ENCODE measurements around the gene TMEM18.

The TMEM18 gene

GRCh38 chr2:641164-641871 lies 35.9 kb downstream of the TMEM18 start:
- peaks cover 7% of the 10 kb centered on the region; the same call in 1 of the 2 replicates for H3K4me1 ChIP-seq (ENCODE audit: control insufficient read depth, insufficient read depth, low read length)
- no peak overlapping the region for H3K9ac ChIP-seq (ENCODE audit: low read length)
- peaks cover 10% of the 10 kb centered on the region; the same call in 1 of the 2 replicates for H3K9me3 ChIP-seq (ENCODE audit: control insufficient read depth, insufficient read depth, low read depth, low read length)
- H3K27me3 ChIP-seq (ENCODE audit: control insufficient read depth, insufficient read depth, low read length), result peaks cover 9% of the 10 kb centered on the region
- H3K27ac ChIP-seq (ENCODE audit: low read depth, low read length), result no peak overlapping the region
- no peak overlapping the region for H3K4me3 ChIP-seq (ENCODE audit: low read depth, low read length)
- H3K36me3 ChIP-seq (ENCODE audit: control insufficient read depth, insufficient read depth, low read length), result no peaks in the 10 kb centered on the region

- H3K27me3 ChIP-seq (ENCODE audit: control insufficient read depth, insufficient read depth, low read length), result peaks cover 13% of the 10 kb centered on the region
- no peaks in the 10 kb centered on the region for H3K36me3 ChIP-seq (ENCODE audit: control insufficient read depth, insufficient read depth, low read length)
- H3K9me3 ChIP-seq (ENCODE audit: control insufficient read depth, insufficient read depth, low read depth, low read length), result peaks cover 10% of the 10 kb centered on the region; the same call in 1 of the 2 replicates
- H3K4me1 ChIP-seq (ENCODE audit: control insufficient read depth, insufficient read depth, low read length), result peaks cover 7% of the 10 kb centered on the region; the same call in 1 of the 2 replicates
- no peak overlapping the region for H3K27ac ChIP-seq (ENCODE audit: low read depth, low read length)
- H3K4me3 ChIP-seq (ENCODE audit: low read depth, low read length), result no peak overlapping the region
- no peak overlapping the region for H3K9ac ChIP-seq (ENCODE audit: low read length)
These were observed 37.5 kb downstream of the TMEM18 start for GRCh38 chr2:639703-640102.

GRCh38 chr2:637804-638203 lies 39.4 kb downstream of the TMEM18 start:
- no peak overlapping the region for H3K4me3 ChIP-seq (ENCODE audit: low read depth, low read length)
- no peak overlapping the region for H3K9ac ChIP-seq (ENCODE audit: low read length)
- no peak overlapping the region for H3K27ac ChIP-seq (ENCODE audit: low read depth, low read length)
- H3K4me1 ChIP-seq (ENCODE audit: control insufficient read depth, insufficient read depth, low read length), result peaks cover 7% of the 10 kb centered on the region; the same call in 1 of the 2 replicates
- no peaks in the 10 kb centered on the region for H3K36me3 ChIP-seq (ENCODE audit: control insufficient read depth, insufficient read depth, low read length)
- H3K27me3 ChIP-seq (ENCODE audit: control insufficient read depth, insufficient read depth, low read length), result peaks cover 10% of the 10 kb centered on the region
- H3K9me3 ChIP-seq (ENCODE audit: control insufficient read depth, insufficient read depth, low read depth, low read length), result peaks cover 10% of the 10 kb centered on the region; the same call in 1 of the 2 replicates

- H3K9me3 ChIP-seq (ENCODE audit: control insufficient read depth, insufficient read depth, low read depth, low read length), result peaks cover 10% of the 10 kb centered on the region; the same call in 1 of the 2 replicates
- H3K27ac ChIP-seq (ENCODE audit: low read depth, low read length), result no peak overlapping the region
- H3K4me1 ChIP-seq (ENCODE audit: control insufficient read depth, insufficient read depth, low read length), result peaks cover 7% of the 10 kb centered on the region; the same call in 1 of the 2 replicates
- H3K27me3 ChIP-seq (ENCODE audit: control insufficient read depth, insufficient read depth, low read length), result peaks cover 10% of the 10 kb centered on the region
- no peak overlapping the region for H3K9ac ChIP-seq (ENCODE audit: low read length)
- H3K36me3 ChIP-seq (ENCODE audit: control insufficient read depth, insufficient read depth, low read length), result no peaks in the 10 kb centered on the region
- H3K4me3 ChIP-seq (ENCODE audit: low read depth, low read length), result no peak overlapping the region
These were observed 39.8 kb downstream of the TMEM18 start for GRCh38 chr2:637406-637776.

- no peak overlapping the region for H3K4me3 ChIP-seq (ENCODE audit: low read depth, low read length)
- no peaks in the 10 kb centered on the region for H3K36me3 ChIP-seq (ENCODE audit: control insufficient read depth, insufficient read depth, low read length)
- H3K9ac ChIP-seq (ENCODE audit: low read length), result no peak overlapping the region
- peaks cover 7% of the 10 kb centered on the region; the same call in 1 of the 2 replicates for H3K4me1 ChIP-seq (ENCODE audit: control insufficient read depth, insufficient read depth, low read length)
- H3K9me3 ChIP-seq (ENCODE audit: control insufficient read depth, insufficient read depth, low read depth, low read length), result peaks cover 10% of the 10 kb centered on the region
- H3K27ac ChIP-seq (ENCODE audit: low read depth, low read length), result no peak overlapping the region
- peaks cover 10% of the 10 kb centered on the region for H3K27me3 ChIP-seq (ENCODE audit: control insufficient read depth, insufficient read depth, low read length)
These were observed 40.4 kb downstream of the TMEM18 start for GRCh38 chr2:636641-637405.

- 0 out of 2 replicates have a peak, but pooled peaks cover under 1% of the 10 kb centered on the region for H3K4me1 ChIP-seq (ENCODE audit: control insufficient read depth, insufficient read depth, low read length)
- no peak overlapping the region for H3K27ac ChIP-seq (ENCODE audit: low read depth, low read length)
These were observed 41.3 kb downstream of the TMEM18 start for GRCh38 chr2:635687-636621.

GRCh38 chr2:634636-635388 lies 42.4 kb downstream of the TMEM18 start:
- Histone ChIP-seq H3K27me3 (ENCODE audit: control insufficient read depth, insufficient read depth, low read length) (peaks cover 10% of the 10 kb centered on the region), H3K4me1 (ENCODE audit: control insufficient read depth, insufficient read depth, low read length) (no peaks in the 10 kb centered on the region), H3K4me3 (ENCODE audit: low read depth, low read length) (no peak overlapping the region), H3K9me3 (ENCODE audit: control insufficient read depth, insufficient read depth, low read depth, low read length) (peaks cover 10% of the 10 kb centered on the region), H3K36me3 (ENCODE audit: control insufficient read depth, insufficient read depth, low read length) (no peaks in the 10 kb centered on the region), H3K27ac (ENCODE audit: low read depth, low read length) (no peak overlapping the region), H3K9ac (ENCODE audit: low read length) (no peak overlapping the region)

More at GRCh38 chr2:635687-636621, 41.3 kb downstream of the TMEM18 start:
- Histone ChIP-seq H3K9me3 (ENCODE audit: control insufficient read depth, insufficient read depth, low read depth, low read length) (peaks cover 10% of the 10 kb centered on the region), H3K9ac (ENCODE audit: low read length) (no peak overlapping the region), H3K27me3 (ENCODE audit: control insufficient read depth, insufficient read depth, low read length) (peaks cover 10% of the 10 kb centered on the region), H3K4me3 (ENCODE audit: low read depth, low read length) (no peak overlapping the region), H3K36me3 (ENCODE audit: control insufficient read depth, insufficient read depth, low read length) (no peaks in the 10 kb centered on the region)

- no peak overlapping the region for H3K27ac ChIP-seq (ENCODE audit: low read depth, low read length)
- no peaks in the 10 kb centered on the region for H3K36me3 ChIP-seq (ENCODE audit: control insufficient read depth, insufficient read depth, low read length)
- H3K27me3 ChIP-seq (ENCODE audit: control insufficient read depth, insufficient read depth, low read length), result peaks cover 10% of the 10 kb centered on the region
These were observed 43.2 kb downstream of the TMEM18 start for GRCh38 chr2:634041-634440.

GRCh38 chr2:633371-633770 lies 43.8 kb downstream of the TMEM18 start:
- H3K9ac ChIP-seq (ENCODE audit: low read length), result no peak overlapping the region
- no peak overlapping the region for H3K4me3 ChIP-seq (ENCODE audit: low read depth, low read length)
- no peaks in the 10 kb centered on the region for H3K36me3 ChIP-seq (ENCODE audit: control insufficient read depth, insufficient read depth, low read length)
- peaks cover 10% of the 10 kb centered on the region for H3K27me3 ChIP-seq (ENCODE audit: control insufficient read depth, insufficient read depth, low read length)
- no peak overlapping the region for H3K27ac ChIP-seq (ENCODE audit: low read depth, low read length)
- H3K9me3 ChIP-seq (ENCODE audit: control insufficient read depth, insufficient read depth, low read depth, low read length), result peaks cover 6% of the 10 kb centered on the region
- no peaks in the 10 kb centered on the region for H3K4me1 ChIP-seq (ENCODE audit: control insufficient read depth, insufficient read depth, low read length)

More at GRCh38 chr2:634041-634440, 43.2 kb downstream of the TMEM18 start:
- Histone ChIP-seq H3K4me1 (ENCODE audit: control insufficient read depth, insufficient read depth, low read length) (no peaks in the 10 kb centered on the region), H3K4me3 (ENCODE audit: low read depth, low read length) (no peak overlapping the region), H3K9me3 (ENCODE audit: control insufficient read depth, insufficient read depth, low read depth, low read length) (peaks cover 8% of the 10 kb centered on the region), H3K9ac (ENCODE audit: low read length) (no peak overlapping the region)

GRCh38 chr2:632471-632870 lies 44.7 kb downstream of the TMEM18 start:
- H3K36me3 ChIP-seq (ENCODE audit: control insufficient read depth, insufficient read depth, low read length), result no peaks in the 10 kb centered on the region
- H3K9ac ChIP-seq (ENCODE audit: low read length), result no peak overlapping the region
- H3K4me1 ChIP-seq (ENCODE audit: control insufficient read depth, insufficient read depth, low read length), result no peaks in the 10 kb centered on the region
- H3K4me3 ChIP-seq (ENCODE audit: low read depth, low read length), result no peak overlapping the region
- H3K27ac ChIP-seq (ENCODE audit: low read depth, low read length), result no peak overlapping the region
- peaks cover 10% of the 10 kb centered on the region for H3K27me3 ChIP-seq (ENCODE audit: control insufficient read depth, insufficient read depth, low read length)
- peaks cover 6% of the 10 kb centered on the region for H3K9me3 ChIP-seq (ENCODE audit: control insufficient read depth, insufficient read depth, low read depth, low read length)
